GM12878 (cell line): Measurements from ENCODE around the gene PPP1R18. TPM values are rescaled to one million over a fixed set of nuclear protein-coding genes. Genes with fewer than 3 reads are reported as not detected.
A peak's percentile ranks its signal among the peaks of the same experiment; 100 is the strongest.

Experiments
- ASH2L ChIP-seq: fragments of 300-600, 200-600 bp; sonication (generic); IDR thresholded peaks from 2 replicates; pipeline ENCODE4 v1.6.1; 2017; ENCODE audit warnings: low read depth, mild to moderate bottlenecking, borderline replicate concordance
- MTA3 ChIP-seq: IDR thresholded peaks from 2 replicates; pipeline ENCODE4 v1.6.1; 2012; ENCODE audit warnings: low read length, inconsistent platforms, borderline replicate concordance
- NR2F1 ChIP-seq: fragments of 450-650 bp; conservative IDR thresholded peaks from 2 replicates; pipeline ENCODE4 v1.6.1; 2017; ENCODE audit warnings: mild to moderate bottlenecking
- POLR2AphosphoS5 ChIP-seq: IDR thresholded peaks from 2 replicates; pipeline ENCODE4 v1.6.1; 2011; ENCODE audit warnings: mild to moderate bottlenecking, low read length, inconsistent platforms
- RELA ChIP-seq: fragments of 450-650 bp; IDR thresholded peaks from 2 replicates; pipeline ENCODE4 v1.8.0; 2014; ENCODE audit warnings: borderline replicate concordance; ENCODE audit not compliant: partially characterized antibody
- REST ChIP-seq: IDR thresholded peaks from 2 replicates; pipeline ENCODE4 v1.6.1; 2012; ENCODE audit warnings: mild to moderate bottlenecking, low read depth, low read length
- SMAD5 ChIP-seq: IDR thresholded peaks from 2 replicates; pipeline ENCODE4 v1.6.1; 2016; ENCODE audit warnings: antibody characterized with exemption, low read depth
- ZNF24 ChIP-seq: fragments of 450-650 bp; IDR thresholded peaks from 2 replicates; pipeline ENCODE4 v1.6.1; 2017; ENCODE audit warnings: antibody characterized with exemption, mild to moderate bottlenecking
- polyA plus RNA-seq, 11 experiments: library from polyadenylated mRNA; depleted of rRNA in 4 of 11; unstranded in 6 of 11; stranded (reverse) in 5 of 11; fragments of >200 nt; fragmentation: Nextera tagmentation in 4 of 11; fragmentation: Illumina TruSeq in 1 of 11; extraction: Ambion mirVana in 4 of 11; extraction: Trizol in 1 of 11; gene quantifications; 1 replicate in 1 of 11; 2 replicates in 10 of 11; pipeline versions ENCODE4 v1.2.1 to v1.2.3, GENCODE V29; 2011 to 2016; ENCODE audit warnings: inconsistent platforms in 2 of 11, missing spikeins in 2 of 11, low read depth in 1 of 11
- total RNA-seq, 4 experiments: library from RNA; depleted of rRNA in 3 of 4; stranded (reverse); fragments of >200 nt in 3 of 4; fragmentation: Illumina TruSeq in 1 of 4; extraction: Trizol in 1 of 4; gene quantifications; 2 replicates each; pipeline versions ENCODE4 v1.2.1 to v1.2.3, GENCODE V29; 2013 to 2021

PPP1R18 gene
- total and polyA plus RNA-seq, 10 of the 15 experiments (the other 5 are each of a cell fraction or from before 2014, with no cell fraction given), result 21.0 to 119 (median 52.6) TPM

GRCh38 chr6:30721198-30722024 lies 35.0 kb upstream of the PPP1R18 start (continued):
- TF ChIP-seq REST (no peak), RELA (peak; percentile 45), POLR2AphosphoS5 (peak; percentile 66), NR2F1 (no peak), ASH2L (no peak), ZNF24 (no peak), MTA3 (no peak), SMAD5 (peak; percentile 22; the same call in 1 of the 2 replicates)
